ENCODE results near the gene MYCT1.

MYCT1 gene

GRCh38 chr6:152726313-152726712 lies 28.6 kb downstream of the MYCT1 start:
- no peak for DNase-seq

GRCh38 chr6:152727507-152727906 lies 29.8 kb downstream of the MYCT1 start:
- DNase-seq: no peak

- DNase-seq: no peak
Observed at GRCh38 chr6:152734630-152735029, 36.9 kb downstream of the MYCT1 start.

GRCh38 chr6:152736687-152737273 lies 39.1 kb downstream of the MYCT1 start:
- DNase-seq: no peak

GRCh38 chr6:152745509-152746171 lies 47.9 kb downstream of the MYCT1 start:
- no peak for DNase-seq

GRCh38 chr6:152746172-152746553 lies 48.5 kb downstream of the MYCT1 start:
- no peak for DNase-seq

- peak in 1 of 2 experiments; percentile 2 for DNase-seq
Observed at GRCh38 chr6:152748843-152749242, 51.1 kb downstream of the MYCT1 start.

GRCh38 chr6:152749336-152749735 lies 51.6 kb downstream of the MYCT1 start:
- no peak for DNase-seq

GRCh38 chr6:152750694-152751093 lies 53.0 kb downstream of the MYCT1 start, which contains the start of gene VIP:
Gene VIP, plus strand, starts transcription at chr6:152750797. Its CDS starts 1,381 bp downstream, at chr6:152752178.
- no peak for DNase-seq

GRCh38 chr6:152765331-152765730 lies 67.6 kb downstream of the MYCT1 start:
- no peak for DNase-seq

GRCh38 chr6:152769159-152769558 lies 71.5 kb downstream of the MYCT1 start:
- DNase-seq: no peak

GRCh38 chr6:152769993-152770392 lies 72.3 kb downstream of the MYCT1 start:
- DNase-seq: no peak

- DNase-seq: no peak
Observed at GRCh38 chr6:152771061-152771687, 73.5 kb downstream of the MYCT1 start.

Measured in NCI-H446 (cell line).